Measurements from ENCODE around the gene ARHGEF11. TPM values are rescaled to one million over a fixed set of nuclear protein-coding genes. Genes with fewer than 3 reads are reported as not detected.

The ARHGEF11 gene
- total RNA-seq, 1 donor from 2014 or later, result 18.4 TPM

GRCh38 chr1:157001304-157001703, 44.2 kb downstream of the ARHGEF11 start:
- no peak for DNase-seq (ENCODE audit: low read depth in 2 of 2)

GRCh38 chr1:157000686-157001085, 44.9 kb downstream of the ARHGEF11 start:
- peak in 1 of 2 donors; percentile 12 for DNase-seq (ENCODE audit: low read depth in 2 of 2)

DNA sequence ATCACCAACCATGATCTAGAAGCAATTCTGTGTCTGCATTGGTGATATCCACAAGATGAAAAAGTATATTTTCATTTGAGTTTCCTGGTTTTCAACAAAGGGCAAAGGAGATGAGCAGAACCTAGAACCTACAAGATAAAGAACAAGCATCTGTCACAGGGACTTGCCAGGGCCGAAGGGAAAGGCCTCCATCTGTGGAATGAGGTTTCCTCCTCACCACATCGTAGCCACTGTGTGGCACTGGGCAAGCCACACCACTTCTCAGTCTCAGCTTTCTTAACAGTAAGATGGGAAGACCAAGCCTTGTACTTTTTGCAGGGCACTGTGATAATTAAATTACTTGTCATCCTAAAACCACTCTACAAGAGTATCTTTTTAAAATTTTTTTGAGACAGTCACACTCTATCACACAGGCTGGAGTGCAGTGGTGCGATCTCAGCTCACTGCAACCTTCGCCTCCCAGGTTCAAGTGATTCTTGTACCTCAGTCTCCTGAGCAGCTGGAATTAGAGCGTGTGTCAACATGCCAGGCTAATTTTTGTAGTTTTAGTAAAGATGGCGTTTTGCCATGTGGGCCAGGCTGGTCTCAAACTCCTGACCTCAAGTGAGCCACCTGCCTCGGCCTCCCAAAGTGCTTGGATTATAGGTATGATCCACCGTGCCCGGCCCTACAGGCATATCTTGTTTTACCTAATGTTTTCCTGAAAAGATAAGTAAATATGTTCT, 45.8 kb downstream of the ARHGEF11 start:
- no peak for DNase-seq (ENCODE audit: low read depth in 2 of 2)

DNA sequence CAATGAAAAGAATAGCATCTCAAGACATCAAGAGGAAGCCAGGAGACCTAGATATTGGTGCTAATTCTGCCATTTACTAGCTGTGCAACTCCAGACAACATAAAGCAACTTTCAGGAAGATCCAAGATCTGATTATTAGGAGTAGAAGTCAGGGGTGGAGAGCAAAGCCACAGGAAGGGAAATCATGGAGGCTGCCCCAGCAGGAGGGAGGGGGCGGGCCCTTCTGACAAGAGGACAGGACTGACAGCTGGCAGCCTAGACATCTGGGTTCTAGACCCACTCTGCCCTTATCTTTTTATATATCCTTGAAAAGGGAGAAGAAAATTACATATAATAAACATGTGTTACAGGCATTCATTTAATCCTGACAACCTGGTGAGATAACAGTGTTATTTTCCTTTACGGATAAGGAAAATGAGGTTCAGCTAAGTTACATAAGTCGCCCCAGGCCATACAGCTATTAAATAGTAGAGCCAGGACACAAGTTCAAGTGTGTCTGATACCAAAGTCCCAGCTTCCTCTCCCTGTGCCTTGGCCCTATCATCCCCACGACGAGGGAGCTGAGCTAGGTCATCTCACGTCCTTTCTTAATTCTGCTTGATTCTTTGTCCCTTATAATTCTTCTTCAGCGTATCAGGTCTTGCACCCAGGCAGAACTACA, 46.6 kb downstream of the ARHGEF11 start:
- no peak for DNase-seq (ENCODE audit: low read depth in 2 of 2)

- no peak for DNase-seq (ENCODE audit: low read depth in 2 of 2)
Measured at GRCh38 chr1:156998301-156998700, 47.2 kb downstream of the ARHGEF11 start.

GRCh38 chr1:156995412-156995811, 50.1 kb downstream of the ARHGEF11 start:
- no peak for DNase-seq (ENCODE audit: low read depth in 2 of 2)

DNA sequence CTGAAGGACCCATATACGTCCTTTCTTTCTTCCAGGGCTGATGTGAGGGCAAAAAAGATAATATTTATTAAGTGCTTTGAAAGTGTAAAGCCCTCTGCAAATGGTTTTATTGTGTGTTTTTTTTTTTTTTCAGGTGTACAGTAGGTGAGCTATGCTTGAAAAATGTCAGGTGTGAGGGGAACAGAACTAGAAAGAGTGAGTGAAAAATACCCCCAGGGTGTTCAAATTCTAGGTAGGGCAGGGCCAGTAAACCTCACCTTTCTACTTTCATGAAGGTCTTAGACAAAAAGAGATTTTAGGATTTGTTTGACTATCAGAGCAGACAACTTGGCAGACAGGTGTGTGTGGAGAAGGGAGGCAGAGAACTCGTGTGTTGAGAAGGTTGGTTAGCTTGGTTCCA, 51.3 kb downstream of the ARHGEF11 start:
- DNase-seq (ENCODE audit: low read depth in 2 of 2), result no peak

GRCh38 chr1:156993426-156994147, 52.0 kb downstream of the ARHGEF11 start:
- no peak for DNase-seq (ENCODE audit: low read depth in 2 of 2)

DNA sequence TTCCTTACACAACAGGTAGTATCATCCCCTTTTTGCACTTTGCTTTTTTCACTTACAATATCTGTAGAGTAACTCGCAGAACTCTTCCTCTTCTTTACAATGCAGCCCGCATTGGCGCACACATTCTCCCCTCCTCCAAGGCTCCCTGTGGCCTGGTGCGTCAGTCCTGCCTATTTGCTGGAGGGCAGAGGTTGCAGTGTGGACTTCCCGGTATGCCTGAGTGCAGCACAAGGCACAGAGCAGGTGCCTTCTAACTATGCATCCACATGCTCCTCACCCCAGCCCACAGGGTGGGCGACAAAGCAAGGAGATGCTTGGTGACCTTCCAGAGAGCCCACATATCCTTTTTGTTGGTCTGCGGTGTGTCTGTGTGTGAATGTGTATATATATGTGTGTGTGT, 53.3 kb downstream of the ARHGEF11 start:
- DNase-seq (ENCODE audit: low read depth in 2 of 2), result no peak

DNA sequence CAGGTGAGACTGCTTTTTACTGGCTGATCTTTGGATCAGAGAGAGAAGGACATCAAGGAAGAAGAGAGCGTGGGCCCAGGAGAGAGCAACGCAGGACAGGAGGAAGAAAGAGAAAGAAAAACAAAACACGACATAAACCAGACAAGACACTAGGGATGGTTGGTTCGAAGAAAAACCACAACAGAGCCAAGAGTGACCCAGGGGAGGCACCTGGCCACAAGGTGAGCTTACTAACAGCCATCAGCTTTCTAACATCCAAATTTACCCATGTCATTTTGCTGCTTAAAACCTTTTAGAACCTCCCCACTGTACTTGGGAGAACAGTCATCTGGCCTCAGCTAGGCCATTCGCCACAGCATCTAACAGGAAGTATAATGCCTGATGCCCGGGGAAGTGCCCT, 57.8 kb downstream of the ARHGEF11 start:
- DNase-seq (ENCODE audit: low read depth in 2 of 2), result peak in 1 of 2 donors; percentile 17

GRCh38 chr1:156980551-156980950, 65.0 kb downstream of the ARHGEF11 start:
- DNase-seq (ENCODE audit: low read depth in 2 of 2), result no peak

DNA sequence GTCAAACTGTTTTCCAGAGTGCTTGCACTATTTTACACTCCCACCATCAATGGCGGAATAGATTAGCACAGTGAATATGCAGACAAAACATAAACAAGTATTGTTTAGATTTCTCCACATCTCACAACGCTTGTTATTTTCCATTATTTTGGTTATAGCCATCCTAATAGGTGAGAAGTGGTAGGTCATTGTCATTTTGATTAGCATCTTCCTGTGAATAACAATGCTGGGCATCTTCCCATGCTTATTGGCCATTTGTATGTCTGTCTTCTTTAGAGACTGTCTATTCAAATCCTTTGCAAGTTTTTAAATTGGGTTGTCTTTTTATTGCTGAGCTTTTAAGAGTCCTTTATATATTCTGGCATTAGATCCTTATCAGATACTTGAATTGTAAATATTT, 70.5 kb downstream of the ARHGEF11 start:
- DNase-seq (ENCODE audit: low read depth in 2 of 2), result no peak

- DNase-seq (ENCODE audit: low read depth in 2 of 2), result no peak
Measured at GRCh38 chr1:156973417-156973816, 72.1 kb downstream of the ARHGEF11 start.

DNA sequence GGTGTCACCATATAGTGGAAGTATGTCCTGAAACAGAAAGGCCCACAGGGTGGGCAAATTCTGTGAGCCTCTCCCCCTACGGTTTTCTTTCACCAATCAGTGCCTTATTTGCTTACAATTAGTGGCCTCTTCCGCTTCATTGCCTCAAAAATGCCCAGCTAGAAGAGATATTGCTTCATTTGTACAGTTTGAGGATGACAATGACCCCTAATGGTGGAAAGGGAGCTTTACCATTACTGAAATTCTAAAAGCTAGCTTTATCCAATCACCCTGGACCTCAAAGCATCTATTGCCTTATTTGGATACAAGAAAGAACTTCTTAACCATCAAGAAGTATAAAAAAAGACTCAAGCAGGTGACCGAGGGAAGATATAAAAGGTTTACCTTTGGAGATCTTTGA, 75.5 kb downstream of the ARHGEF11 start:
- no peak for DNase-seq (ENCODE audit: low read depth in 2 of 2)

DNA sequence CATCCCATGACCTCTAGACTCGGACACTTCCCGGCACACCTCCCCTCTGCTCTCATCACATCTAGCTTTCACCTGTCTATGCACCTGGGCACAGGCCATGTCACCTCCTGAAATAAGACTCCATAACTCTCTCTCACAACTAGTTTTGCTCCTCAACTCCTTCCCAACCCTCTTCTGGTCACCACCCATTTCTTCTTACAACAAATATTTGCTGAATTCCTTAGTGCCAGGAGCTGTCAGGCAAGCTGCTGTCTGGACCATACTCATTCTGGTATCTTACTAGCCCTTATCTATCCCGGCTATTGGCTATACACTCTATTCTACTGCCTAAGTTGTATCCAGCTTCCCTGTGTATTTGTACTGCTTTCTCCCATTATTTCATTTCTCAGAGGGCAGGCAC, 76.0 kb downstream of the ARHGEF11 start:
- DNase-seq (ENCODE audit: low read depth in 2 of 2), result no peak

DNA sequence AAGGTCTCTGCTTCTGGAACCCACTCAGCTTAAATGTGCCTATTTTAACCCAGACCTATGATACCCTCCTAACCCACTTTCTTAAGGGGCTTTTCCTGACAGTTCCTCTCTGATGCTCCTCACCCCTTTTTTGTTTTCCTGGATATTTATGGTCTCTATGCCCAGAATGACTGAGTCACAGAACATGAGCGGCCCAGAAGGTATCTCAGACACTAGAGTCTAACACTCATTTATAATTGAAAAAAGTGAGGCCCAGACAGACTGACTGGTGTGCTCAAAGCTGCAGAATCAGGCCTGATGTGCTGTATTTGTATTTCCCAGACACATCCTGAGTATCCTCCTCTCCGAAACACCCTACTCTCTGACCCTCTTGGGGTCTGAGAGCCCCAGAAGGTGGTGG, 81.1 kb downstream of the ARHGEF11 start:
- no peak for DNase-seq (ENCODE audit: low read depth in 2 of 2)

GRCh38 chr1:156963621-156964020, 81.9 kb downstream of the ARHGEF11 start:
- DNase-seq (ENCODE audit: low read depth in 2 of 2), result peak in 1 of 2 donors; percentile 8

- no peak for DNase-seq (ENCODE audit: low read depth in 2 of 2)
Measured at GRCh38 chr1:156961709-156962108, 83.8 kb downstream of the ARHGEF11 start.

DNA sequence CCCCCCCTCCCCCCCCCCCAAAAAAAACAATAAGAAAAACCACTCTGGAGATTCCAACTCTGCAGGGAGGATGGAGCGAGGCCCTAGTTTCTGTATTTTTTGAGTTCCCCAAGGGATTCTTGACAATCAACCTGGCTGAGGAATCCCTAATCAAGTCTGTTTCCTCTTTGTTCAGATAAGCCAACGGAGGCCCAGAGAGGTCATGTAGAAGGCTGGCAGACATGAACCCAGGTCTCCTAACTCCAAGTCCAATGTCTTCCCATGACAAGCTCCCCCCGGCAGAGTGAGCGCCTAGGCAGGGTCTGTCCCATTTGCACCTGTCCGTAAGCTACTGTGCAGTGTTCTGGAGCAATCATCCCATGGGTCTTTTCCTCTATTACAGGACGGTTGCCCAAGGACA, 85.6 kb downstream of the ARHGEF11 start:
- DNase-seq (ENCODE audit: low read depth in 2 of 2), result no peak

GRCh38 chr1:156959414-156959813, 86.1 kb downstream of the ARHGEF11 start:
- DNase-seq (ENCODE audit: low read depth in 2 of 2), result no peak

DNA sequence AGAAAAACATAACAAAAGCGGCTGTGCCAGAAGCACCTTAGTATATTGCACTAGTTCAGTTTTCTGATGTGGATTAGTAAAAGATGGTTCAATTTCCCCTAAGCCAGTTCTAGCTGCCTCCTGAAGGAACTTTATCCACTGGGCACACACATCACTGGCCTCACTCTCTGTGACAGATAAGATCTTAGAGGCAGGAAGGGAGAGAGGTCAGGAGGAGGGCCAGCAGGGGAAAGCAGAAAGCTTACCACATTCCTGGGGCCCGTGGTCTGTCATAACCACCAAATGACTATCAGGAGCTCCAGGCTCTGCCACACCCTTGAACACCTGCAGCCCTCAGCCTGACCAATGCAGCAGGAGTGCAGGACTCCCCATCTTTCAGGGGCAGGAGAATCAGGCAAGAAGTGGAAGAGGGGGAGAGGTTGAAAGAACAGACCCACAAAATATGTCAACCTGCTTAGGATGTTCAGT, 87.3 kb downstream of the ARHGEF11 start:
- no peak for DNase-seq (ENCODE audit: low read depth in 2 of 2)

DNA sequence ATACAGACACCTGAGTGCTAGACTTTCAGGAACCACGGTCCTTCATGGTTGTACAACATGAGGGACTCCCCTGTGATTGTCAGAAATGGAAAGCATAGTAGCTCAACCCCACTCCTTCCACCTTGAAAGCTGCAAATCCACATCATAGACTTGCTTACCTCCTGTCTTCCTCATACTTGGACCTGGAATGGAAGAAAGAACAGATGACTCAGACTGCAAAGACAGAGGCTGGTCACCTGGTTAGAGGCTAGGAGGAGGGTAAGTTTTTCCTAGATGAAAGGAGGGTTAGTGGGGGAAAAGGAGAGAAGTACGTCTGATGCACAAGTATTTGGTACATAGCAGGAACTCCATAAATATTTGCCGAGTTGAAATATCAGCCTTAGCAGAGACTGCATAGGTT, 87.9 kb downstream of the ARHGEF11 start:
- no peak for DNase-seq (ENCODE audit: low read depth in 2 of 2)

- DNase-seq (ENCODE audit: low read depth in 2 of 2), result no peak
Measured at GRCh38 chr1:156956333-156956732, 89.2 kb downstream of the ARHGEF11 start.

All from dermis microvascular lymphatic vessel endothelial cell (primary cell).